ENCODE results near the gene ATPAF1. TPM values are rescaled to one million over a fixed set of nuclear protein-coding genes. Genes with fewer than 3 reads are reported as not detected.
"Not testable (repeated sequence)": the region's sequence is repeated elsewhere in the genome, so short reads cannot be mapped to it uniquely, and the experiment has no call there.

The ATPAF1 gene
- total RNA-seq, 3 donors from 2014 or later (not counting 1 experiment from before 2014, with no cell fraction given): 18.0 to 21.7 (median 19.0) TPM

DNA sequence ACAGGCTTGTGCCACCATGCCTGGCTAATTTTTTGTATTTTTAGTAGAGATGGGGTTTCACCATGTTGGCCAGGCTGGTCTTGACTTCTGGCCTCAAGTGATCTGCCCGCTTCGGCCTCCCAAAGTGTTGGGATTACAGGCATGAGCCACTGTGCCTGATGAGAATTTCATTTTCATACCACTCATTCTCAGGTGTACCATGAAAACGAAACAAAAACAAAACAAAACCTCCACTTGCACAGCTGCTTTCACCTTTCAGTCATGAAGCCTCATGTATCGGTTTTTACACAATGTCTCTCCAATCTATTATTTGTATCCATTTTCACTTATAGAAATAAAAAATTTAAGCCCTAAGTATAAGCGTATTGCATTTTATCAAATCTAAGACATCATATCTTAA lies 8.0 kb downstream of the ATPAF1 start:
- ATAC-seq; H3K27me3 ChIP-seq (ENCODE audit: control insufficient read depth, insufficient read depth, low read length); H3K4me1 Mint-ChIP-seq; H3K4me3 Mint-ChIP-seq; intact Hi-C loops (cut with micrococcal nuclease); H3K27me3 Mint-ChIP-seq (ENCODE audit: low read depth in 2 of 2); H3K36me3 Mint-ChIP-seq; H3K27ac ChIP-seq (ENCODE audit: low read length); H3K9me3 Mint-ChIP-seq; H3K9me3 ChIP-seq (ENCODE audit: control insufficient read depth, insufficient read depth, low read length); DNase-seq; H3K4me1 ChIP-seq (ENCODE audit: control insufficient read depth, insufficient read depth, low read length); H3K27ac Mint-ChIP-seq; H3K4me3 ChIP-seq (ENCODE audit: low read length): not testable (repeated sequence)
- 89% methylated on average over 5 of the region's 5 CpGs for WGBS (ENCODE audit: insufficient coverage)
- H3K36me3 ChIP-seq (ENCODE audit: control insufficient read depth, insufficient read depth, low read length): peaks cover 33% of the 10 kb centered on the region

DNA sequence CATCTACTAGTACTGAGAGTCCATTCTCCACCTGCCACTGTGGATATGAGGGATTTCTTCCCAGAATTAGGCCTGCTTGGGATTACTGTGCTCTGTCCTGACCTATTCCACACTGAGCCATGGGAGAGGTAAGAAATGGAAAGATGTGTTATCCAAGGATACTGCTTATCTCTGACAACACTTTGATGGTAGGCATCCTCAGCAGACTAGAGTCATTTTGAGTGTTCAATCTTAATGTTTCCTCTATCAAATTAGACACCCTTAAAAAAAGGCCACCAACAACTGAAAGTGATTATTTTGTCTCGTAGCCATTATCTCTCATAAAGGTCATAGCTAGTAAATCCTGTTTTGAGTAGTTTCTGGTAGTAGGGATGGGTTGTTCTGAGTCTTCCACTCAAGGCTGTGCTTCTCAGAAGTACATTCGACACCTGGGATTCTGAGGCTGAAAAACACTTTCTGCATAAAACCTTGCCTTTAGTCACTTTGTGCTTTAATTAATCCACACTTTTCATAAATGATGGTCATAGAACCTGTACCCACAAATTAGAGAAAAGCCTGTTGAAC lies 8.8 kb downstream of the ATPAF1 start:
- peaks cover 3% of the 10 kb centered on the region in 2 donors for H3K9me3 Mint-ChIP-seq
- H3K27me3 Mint-ChIP-seq (ENCODE audit: low read depth in 2 of 2): no peaks in the 10 kb centered on the region

DNA sequence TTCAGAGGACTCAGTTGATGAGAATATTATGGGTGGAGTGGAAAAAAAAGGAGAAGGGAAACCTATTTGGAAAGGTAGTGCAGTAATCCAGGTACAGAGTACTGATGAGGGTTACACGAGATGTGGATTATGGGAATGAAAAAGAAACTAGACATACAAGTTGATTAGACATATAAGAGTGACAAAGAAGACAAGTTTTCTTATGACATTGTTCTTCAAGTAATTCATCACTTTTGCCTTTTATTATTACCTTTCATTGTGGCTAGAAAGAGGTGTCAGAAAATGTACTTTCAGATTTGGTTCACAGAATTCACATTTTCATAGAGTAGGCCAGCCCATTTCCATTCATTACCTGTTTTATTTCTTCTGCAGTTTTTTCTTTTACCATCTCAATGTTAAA lies 10.4 kb downstream of the ATPAF1 start:
- Mint-ChIP-seq H3K9me3 (peaks cover 3% of the 10 kb centered on the region in 2 donors), H3K36me3 (peaks cover 7% of the 10 kb centered on the region), H3K27ac (no peak overlapping the region), H3K27me3 (ENCODE audit: low read depth in 2 of 2) (no peaks in the 10 kb centered on the region), H3K4me1 (no peaks in the 10 kb centered on the region), H3K4me3 (no peak overlapping the region)
- H3K27me3 ChIP-seq (ENCODE audit: control insufficient read depth, insufficient read depth, low read length): no peaks in the 10 kb centered on the region
- ATAC-seq: no peak
- WGBS (ENCODE audit: insufficient coverage): 83% methylated on average over 1 of the region's 1 CpG
- no peaks in the 10 kb centered on the region for H3K4me1 ChIP-seq (ENCODE audit: control insufficient read depth, insufficient read depth, low read length)
- TF ChIP-seq, protein P1, sequence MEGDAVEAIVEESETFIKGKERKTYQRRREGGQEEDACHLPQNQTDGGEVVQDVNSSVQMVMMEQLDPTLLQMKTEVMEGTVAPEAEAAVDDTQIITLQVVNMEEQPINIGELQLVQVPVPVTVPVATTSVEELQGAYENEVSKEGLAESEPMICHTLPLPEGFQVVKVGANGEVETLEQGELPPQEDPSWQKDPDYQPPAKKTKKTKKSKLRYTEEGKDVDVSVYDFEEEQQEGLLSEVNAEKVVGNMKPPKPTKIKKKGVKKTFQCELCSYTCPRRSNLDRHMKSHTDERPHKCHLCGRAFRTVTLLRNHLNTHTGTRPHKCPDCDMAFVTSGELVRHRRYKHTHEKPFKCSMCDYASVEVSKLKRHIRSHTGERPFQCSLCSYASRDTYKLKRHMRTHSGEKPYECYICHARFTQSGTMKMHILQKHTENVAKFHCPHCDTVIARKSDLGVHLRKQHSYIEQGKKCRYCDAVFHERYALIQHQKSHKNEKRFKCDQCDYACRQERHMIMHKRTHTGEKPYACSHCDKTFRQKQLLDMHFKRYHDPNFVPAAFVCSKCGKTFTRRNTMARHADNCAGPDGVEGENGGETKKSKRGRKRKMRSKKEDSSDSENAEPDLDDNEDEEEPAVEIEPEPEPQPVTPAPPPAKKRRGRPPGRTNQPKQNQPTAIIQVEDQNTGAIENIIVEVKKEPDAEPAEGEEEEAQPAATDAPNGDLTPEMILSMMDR (IDR thresholded peaks at IDR 0.05): no peak
- no peak for DNase-seq
- intact Hi-C loops (cut with micrococcal nuclease): no loop called here
- H3K36me3 ChIP-seq (ENCODE audit: control insufficient read depth, insufficient read depth, low read length): peaks cover 29% of the 10 kb centered on the region
- no peak overlapping the region for H3K4me3 ChIP-seq (ENCODE audit: low read length)
- no peak overlapping the region for H3K27ac ChIP-seq (ENCODE audit: low read length)
- no peaks in the 10 kb centered on the region for H3K9me3 ChIP-seq (ENCODE audit: control insufficient read depth, insufficient read depth, low read length)

More for the DNA sequence above, 8.8 kb downstream of the ATPAF1 start:
- H3K4me3 Mint-ChIP-seq: no peak overlapping the region
- peaks cover 7% of the 10 kb centered on the region for H3K36me3 Mint-ChIP-seq
- H3K4me3 ChIP-seq (ENCODE audit: low read length): no peak overlapping the region
- H3K36me3 ChIP-seq (ENCODE audit: control insufficient read depth, insufficient read depth, low read length): peaks cover 29% of the 10 kb centered on the region
- no peaks in the 10 kb centered on the region for H3K4me1 Mint-ChIP-seq
- TF ChIP-seq, protein P1 (IDR thresholded peaks at IDR 0.05): no peak
- no peak for ATAC-seq
- intact Hi-C loops (cut with micrococcal nuclease): no loop called here
- H3K27ac Mint-ChIP-seq: no peak overlapping the region
- whole genome bisulfite sequencing (ENCODE audit: insufficient coverage): 82% methylated on average over 2 of the region's 2 CpGs
- H3K27me3 ChIP-seq (ENCODE audit: control insufficient read depth, insufficient read depth, low read length): no peaks in the 10 kb centered on the region
- no peaks in the 10 kb centered on the region for H3K4me1 ChIP-seq (ENCODE audit: control insufficient read depth, insufficient read depth, low read length)
- no peaks in the 10 kb centered on the region for H3K9me3 ChIP-seq (ENCODE audit: control insufficient read depth, insufficient read depth, low read length)
- no peak for DNase-seq
- no peak overlapping the region for H3K27ac ChIP-seq (ENCODE audit: low read length)

DNA sequence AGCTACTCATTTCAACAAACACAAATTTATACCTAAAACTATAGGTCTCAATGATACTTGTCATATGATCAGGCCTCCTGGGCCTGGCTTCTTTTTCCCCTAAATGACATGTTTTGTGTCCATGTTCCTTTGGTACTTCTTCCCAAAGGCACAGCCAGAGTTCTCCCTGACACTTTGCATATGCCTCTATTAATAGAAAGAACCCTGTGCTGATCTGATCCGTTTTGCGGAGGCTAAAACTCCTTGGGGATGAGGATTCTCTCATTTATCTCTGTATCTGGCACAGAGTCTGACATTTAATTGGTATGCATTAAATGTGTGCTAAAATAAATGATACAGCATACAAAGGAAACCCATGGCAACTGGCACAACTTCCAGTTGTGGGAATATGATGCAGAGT lies 11.5 kb downstream of the ATPAF1 start:
- 92% methylated on average over 2 of the region's 2 CpGs for WGBS (ENCODE audit: insufficient coverage)
- peaks cover 3% of the 10 kb centered on the region in 2 donors for H3K9me3 Mint-ChIP-seq

More for the DNA sequence above, 11.5 kb downstream of the ATPAF1 start:
- peaks cover 31% of the 10 kb centered on the region for H3K36me3 ChIP-seq (ENCODE audit: control insufficient read depth, insufficient read depth, low read length)
- Mint-ChIP-seq H3K36me3 (peaks cover 7% of the 10 kb centered on the region), H3K4me1 (no peaks in the 10 kb centered on the region), H3K27me3 (ENCODE audit: low read depth in 2 of 2) (no peaks in the 10 kb centered on the region), H3K27ac (no peak overlapping the region), H3K4me3 (no peak overlapping the region)
- intact Hi-C loops (cut with micrococcal nuclease): no loop called here
- H3K27me3 ChIP-seq (ENCODE audit: control insufficient read depth, insufficient read depth, low read length): no peaks in the 10 kb centered on the region
- H3K27ac ChIP-seq (ENCODE audit: low read length): no peak overlapping the region
- ATAC-seq (no peak), DNase-seq (no peak)
- TF ChIP-seq, protein P1 (IDR thresholded peaks at IDR 0.05): no peak
- no peak overlapping the region for H3K4me3 ChIP-seq (ENCODE audit: low read length)
- no peaks in the 10 kb centered on the region for H3K9me3 ChIP-seq (ENCODE audit: control insufficient read depth, insufficient read depth, low read length)
- H3K4me1 ChIP-seq (ENCODE audit: control insufficient read depth, insufficient read depth, low read length): no peaks in the 10 kb centered on the region

Data from natural killer cell (primary cell).